Fibroblast of upper back skin (primary cell): ENCODE measurements around the gene JAGN1.
"Not testable (repeated sequence)": the region's sequence is repeated elsewhere in the genome, so short reads cannot be mapped to it uniquely, and the experiment has no call there.

Experiments used
- DNase-seq: peaks from one replicate; pipeline ENCODE4 v3.0.0-alpha.2; 2013

JAGN1 gene

DNA sequence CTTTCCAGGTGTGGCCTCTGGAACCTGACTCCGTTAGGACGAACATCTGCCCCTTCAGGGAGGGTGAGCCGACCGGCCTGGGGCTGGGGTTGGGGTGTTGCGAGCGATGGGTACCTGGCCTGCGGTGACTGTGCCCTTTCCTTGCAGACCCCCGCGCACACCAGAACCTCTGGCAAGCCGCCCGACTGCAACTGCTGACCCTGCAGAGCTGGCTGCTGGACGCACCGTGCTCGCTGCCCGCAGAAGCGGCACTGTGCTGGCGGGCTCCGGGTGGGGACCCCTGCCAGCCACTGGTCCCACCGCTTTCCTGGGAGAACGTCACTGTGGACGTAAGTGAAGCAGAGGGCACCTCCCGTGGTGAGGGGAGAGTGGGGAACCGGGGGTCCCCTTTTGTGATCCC, 37.7 kb downstream of the JAGN1 start:
- DNase-seq = no peak

DNA sequence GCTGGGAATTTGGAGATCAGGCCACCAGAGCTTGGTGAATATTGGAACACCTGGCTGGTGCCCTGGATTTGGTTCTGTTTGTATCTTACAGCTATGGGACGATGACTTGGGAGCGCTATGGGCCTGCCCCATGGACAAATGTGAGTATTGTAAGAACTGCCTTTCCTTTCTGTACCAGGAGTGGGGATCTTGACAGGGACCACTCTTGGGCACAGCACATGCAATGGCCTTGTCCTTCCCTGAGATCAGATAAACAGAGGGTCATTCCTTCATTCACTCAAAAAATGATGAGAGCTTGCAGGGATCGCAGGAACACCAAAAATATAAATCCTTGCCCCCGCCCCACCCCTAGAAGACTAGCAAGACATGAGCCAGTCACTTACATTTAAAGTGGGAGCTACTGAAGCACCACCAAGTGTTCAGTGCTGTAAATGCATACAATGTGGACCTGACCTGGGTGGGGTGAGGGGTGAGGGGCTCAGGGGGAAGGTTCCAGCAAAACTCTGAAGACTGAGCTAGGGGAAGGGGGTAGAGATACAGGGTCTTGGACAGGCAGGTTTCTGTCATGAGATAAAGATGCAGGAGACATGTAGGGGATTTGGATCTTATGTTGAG, 40.5 kb downstream of the JAGN1 start:
- no peak for DNase-seq

DNA sequence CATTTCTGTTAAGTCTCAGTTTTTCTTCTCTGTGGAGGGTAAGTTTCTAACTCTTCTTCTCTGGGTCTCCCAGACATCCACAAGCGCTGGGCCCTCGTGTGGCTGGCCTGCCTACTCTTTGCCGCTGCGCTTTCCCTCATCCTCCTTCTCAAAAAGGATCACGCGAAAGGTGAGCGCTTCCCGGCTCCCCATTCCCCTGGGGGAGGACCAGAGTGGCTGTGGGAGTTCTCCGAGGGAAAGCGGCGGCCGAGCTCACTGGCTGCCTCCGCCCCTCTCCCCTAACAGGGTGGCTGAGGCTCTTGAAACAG, 42.1 kb downstream of the JAGN1 start:
- DNase-seq = no peak

DNA sequence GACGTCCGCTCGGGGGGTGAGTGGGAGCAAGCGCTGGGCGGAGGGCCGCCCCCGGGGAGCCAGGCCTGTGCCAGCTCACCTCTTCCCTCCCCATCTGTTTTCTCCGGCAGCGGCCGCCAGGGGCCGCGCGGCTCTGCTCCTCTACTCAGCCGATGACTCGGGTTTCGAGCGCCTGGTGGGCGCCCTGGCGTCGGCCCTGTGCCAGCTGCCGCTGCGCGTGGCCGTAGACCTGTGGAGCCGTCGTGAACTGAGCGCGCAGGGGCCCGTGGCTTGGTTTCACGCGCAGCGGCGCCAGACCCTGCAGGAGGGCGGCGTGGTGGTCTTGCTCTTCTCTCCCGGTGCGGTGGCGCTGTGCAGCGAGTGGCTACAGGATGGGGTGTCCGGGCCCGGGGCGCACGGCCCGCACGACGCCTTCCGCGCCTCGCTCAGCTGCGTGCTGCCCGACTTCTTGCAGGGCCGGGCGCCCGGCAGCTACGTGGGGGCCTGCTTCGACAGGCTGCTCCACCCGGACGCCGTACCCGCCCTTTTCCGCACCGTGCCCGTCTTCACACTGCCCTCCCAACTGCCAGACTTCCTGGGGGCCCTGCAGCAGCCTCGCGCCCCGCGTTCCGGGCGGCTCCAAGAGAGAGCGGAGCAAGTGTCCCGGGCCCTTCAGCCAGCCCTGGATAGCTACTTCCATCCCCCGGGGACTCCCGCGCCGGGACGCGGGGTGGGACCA, 42.6 kb downstream of the JAGN1 start:
- peak; percentile 71 for DNase-seq

DNA sequence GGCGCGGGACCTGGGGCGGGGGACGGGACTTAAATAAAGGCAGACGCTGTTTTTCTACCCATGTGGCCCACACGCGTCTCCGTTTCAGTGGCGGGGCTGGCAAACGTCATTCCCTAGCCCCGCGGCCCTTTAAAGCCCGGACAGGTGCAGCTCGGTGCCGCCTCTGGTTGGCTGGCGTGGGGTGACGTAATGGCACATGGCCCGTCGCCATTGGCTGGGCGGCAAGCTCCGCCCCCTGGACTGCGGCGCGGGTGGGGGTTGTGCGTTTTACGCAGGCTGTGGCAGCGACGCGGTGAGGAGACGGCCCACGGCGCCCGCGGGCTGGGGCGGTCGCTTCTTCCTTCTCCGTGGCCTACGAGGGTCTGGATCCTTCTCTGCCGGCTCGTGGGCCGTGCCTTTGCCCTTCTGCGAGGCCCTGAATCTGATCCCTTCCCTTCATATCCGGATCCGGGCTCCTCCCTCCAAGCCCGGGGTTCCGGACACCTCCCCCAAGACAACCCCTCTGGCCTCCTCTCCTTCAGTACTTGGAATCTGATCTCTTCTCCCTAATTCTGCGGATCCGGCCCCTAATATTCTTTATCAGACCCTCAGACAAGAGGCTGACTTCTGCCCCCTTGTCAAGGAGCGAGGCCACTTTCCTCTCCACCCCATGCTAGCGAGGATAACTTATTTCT, 43.3 kb downstream of the JAGN1 start, which contains the start of gene CRELD1:
Gene CRELD1, plus strand, starts transcription at position 274 of the 674 bp plus-strand sequence. CDS start 605 bp downstream, outside the sequence.
- DNase-seq = peak; percentile 84

DNA sequence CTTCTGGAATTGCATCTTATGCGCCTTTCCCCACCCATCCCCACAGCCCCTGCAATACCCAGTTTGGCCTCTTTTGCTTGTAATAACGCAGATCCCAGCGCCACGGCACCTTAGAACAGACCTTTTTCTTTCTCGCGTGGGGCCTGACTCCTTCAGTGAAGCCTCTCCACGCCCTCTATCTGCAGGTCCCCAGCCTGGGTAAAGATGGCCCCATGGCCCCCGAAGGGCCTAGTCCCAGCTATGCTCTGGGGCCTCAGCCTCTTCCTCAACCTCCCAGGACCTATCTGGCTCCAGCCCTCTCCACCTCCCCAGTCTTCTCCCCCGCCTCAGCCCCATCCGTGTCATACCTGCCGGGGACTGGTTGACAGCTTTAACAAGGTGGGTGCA, 43.8 kb downstream of the JAGN1 start:
- DNase-seq = no peak

DNA sequence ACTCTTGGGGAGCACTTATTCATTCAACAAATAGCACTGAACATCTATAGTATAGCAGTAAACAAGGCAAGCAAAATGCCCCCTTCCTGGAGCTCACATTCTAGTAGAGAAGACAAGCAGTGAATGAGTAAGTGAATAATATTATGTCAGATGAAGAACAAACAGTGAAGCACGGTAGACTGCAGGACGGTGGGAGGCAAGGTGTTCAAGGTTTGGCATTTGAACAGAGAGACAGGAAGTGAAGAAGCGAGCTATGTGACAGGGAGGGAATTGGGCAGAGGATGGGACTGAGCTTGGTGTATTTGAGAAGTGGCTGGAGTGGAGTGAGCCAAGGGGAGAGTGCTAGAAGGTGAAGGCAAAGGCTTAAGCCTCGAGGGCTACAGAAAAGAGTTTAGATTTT, 44.6 kb downstream of the JAGN1 start:
- no peak for DNase-seq

DNA sequence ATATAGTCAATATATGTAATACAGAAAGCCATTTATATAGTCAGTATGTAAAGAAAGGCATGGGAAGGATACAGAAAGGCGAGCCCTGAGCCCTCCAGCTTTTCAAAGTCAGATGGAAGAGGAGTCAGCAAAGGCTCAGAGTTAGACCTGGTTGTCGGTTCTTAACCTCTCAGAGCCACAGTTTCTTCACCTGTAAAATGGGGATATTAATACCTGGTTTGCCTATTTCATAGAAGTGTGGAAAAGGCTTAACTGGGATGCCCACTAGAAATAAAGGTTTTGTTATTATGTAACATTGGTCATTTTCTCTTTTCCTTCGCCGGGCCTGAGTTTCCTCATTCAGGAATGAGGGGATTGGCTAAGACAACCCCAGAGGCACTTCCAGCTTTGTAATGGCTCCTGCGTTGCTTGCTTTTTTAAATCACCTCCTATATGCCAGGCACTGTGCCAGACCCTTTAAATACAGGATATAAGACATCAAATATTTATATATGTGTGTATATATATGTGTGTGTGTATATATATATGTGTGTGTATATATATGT, 45.6 kb downstream of the JAGN1 start:
- DNase-seq = no peak

DNA sequence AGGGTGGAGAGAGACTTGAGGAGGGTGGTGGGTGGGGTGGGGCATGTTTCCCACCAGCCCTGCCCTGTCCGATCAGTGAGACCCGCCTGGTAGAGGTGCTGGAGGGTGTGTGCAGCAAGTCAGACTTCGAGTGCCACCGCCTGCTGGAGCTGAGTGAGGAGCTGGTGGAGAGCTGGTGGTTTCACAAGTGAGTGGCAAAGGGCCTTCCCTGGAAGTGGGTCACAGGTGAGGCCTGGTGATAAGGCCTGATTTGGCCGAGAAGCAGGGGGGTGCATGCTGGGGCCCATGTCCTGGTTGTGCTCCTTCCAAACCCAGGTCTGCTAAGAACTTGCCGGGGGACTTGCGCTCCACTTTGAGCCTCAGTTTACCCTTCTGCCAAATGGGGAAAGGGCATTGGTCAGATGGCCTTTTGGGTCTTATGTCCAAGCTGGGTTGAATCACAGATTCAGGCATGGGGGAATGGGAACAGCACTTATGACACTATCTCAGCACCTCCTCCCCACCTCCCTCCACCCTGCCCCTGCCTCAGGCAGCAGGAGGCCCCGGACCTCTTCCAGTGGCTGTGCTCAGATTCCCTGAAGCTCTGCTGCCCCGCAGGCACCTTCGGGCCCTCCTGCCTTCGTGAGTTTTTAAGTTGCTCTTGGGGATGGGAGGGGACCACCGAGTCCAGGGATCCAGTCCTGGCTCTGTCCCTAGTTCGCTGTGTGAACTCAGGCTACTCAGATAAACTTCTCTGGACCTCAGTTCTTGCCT, 47.3 kb downstream of the JAGN1 start:
- no peak for DNase-seq

DNA sequence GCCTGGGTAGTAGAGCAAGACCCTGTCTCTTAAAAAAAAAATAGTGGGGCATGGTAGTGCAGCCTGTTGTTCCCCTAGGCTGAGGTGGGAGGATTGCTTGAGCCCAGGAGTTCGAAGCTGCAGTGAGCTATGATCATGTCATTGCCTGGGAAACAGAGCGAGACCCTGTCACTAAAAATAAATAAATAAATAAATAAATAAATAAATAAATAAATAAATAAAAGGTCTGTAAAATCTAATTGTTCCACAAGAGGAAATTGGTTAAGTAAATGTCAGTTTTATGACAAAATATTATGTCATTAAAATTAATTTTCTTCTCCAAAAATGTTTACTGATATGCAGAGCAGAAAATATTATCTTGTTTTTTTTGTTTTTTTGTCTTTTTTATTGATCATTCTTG, 48.6 kb downstream of the JAGN1 start:
- DNase-seq = no peak

DNA sequence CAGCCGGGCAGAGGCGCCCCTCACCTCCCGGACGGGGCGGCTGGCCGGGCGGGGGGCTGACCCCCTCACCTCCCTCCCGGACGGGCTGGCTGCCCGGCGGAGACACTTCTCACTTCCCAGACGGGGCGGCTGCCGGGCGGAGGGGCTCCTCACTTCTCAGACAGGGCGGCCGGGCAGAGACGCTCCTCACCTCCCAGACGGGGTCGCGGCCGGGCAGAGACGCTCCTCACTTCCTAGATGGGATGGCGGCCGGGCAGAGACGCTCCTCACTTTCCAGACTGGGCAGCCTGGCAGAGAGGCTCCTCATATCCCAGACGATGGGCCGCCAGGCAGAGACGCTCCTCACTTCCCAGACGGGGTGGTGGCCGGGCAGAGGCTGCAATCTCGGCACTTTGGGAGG, 49.5 kb downstream of the JAGN1 start:
- DNase-seq = not testable (repeated sequence)

DNA sequence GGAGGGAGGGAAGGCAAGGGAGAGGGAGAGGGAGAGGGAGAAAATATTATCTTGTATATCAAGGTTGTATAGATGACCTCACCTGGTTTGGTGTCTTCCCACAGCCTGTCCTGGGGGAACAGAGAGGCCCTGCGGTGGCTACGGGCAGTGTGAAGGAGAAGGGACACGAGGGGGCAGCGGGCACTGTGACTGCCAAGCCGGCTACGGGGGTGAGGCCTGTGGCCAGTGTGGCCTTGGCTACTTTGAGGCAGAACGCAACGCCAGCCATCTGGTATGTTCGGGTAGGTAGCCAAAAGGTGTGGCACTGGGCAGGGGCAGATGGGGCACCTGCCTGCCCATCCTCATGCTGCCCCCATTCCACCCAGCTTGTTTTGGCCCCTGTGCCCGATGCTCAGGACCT, 50.3 kb downstream of the JAGN1 start:
- no peak for DNase-seq

DNA sequence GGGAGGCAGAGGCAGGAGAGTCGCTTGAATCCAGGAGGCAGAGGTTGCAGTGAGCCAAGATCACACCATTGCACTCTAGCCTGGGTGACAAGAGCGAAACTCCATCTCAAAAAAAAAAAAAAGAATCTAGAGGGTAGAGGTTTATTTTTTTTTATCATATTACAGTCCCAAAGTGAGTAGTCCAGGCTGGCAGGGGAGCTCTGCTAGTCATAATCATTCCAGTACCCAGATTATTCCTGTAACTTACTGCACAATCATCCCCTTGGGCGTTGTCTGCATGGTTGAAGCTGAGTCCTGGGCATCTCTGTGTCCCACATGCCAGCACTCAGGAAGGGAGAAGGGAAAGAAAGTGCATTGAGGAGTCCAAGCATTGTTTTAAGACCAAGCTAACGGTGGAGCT, 51.8 kb downstream of the JAGN1 start:
- no peak for DNase-seq

DNA sequence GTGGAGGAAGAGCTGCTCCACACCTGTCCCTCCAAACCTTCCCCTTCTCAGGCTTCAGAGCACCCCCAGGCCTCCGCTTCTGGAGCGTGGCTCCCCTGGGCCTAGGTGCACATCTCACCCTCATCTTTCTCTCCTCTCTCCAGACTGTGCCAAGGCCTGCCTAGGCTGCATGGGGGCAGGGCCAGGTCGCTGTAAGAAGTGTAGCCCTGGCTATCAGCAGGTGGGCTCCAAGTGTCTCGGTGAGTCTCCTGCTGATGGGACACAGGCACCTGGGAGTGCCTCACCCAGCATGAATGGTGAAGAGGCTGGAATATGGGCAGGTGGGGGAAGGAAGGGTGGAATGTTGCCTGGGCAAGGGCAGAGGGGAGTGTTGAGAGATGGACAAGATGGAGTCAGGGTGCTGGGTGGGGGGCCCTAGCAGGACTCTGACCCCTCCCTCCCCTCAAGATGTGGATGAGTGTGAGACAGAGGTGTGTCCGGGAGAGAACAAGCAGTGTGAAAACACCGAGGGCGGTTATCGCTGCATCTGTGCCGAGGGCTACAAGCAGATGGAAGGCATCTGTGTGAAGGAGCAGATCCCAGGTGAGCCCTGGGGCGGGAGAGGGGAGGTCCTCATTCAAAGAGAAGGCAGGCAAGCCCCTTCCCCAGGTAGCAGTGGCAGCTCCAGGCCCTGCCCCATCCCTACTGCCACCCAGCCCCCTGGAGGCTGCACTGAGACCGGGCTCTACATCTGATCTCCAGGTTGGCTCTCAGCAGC, 52.7 kb downstream of the JAGN1 start:
- DNase-seq = no peak
